K562 (cell line): ENCODE results near the gene MALRD1. TPM values are rescaled to one million over a fixed set of nuclear protein-coding genes. Genes with fewer than 3 reads are reported as not detected.

Experiments used
- ATAC-seq: fragments of 200-7000 bp; cut with Tn5 transposase; 3 replicates; pipeline ENCODE4 v1.9.1; 2020; ENCODE audit warnings: moderate library complexity
- BruUV-seq: library from RNA; stranded (reverse); fragments of 400-500 nt; replicated peaks from 2 replicates; lab custom pipeline; 2021; lab: Mats Ljungman, UMichigan
- CTCF ChIA-PET: fragments of 300-600 bp; formaldehyde crosslinking; extraction: SDS; loops from one replicate; lab custom pipeline; 2021; ENCODE audit warnings: low intra/inter-chr PET ratio; lab: Yijun Ruan, JAX
- POLR2A ChIA-PET: fragments of 300-600, 350-650 bp; sonication (Branson Sonifier 250); formaldehyde crosslinking; extraction: SDS; loops from one replicate; lab custom pipeline; 2021; ENCODE audit warnings: antibody characterized with exemption, inconsistent platforms; lab: Yijun Ruan, JAX
- DNase-seq, 4 experiments: peaks; one replicate each; pipeline versions ENCODE4 v3.0.0 to v3.0.0-alpha.2; 2011 to 2018; ENCODE audit warnings: low spot score in 3 of 4, mixed read lengths in 3 of 4; ENCODE audit errors: extremely low read depth in 1 of 4
- FAIRE-seq: peaks from 2 replicates; lab custom pipeline; 2011; peaks lifted over from hg19 to GRCh38; lab: Jason Lieb, UNC
- H2AFZ ChIP-seq: 2 replicates; pipeline ENCODE4 v1.6.0; 2011; ENCODE audit warnings: low read depth, low read length, control low read depth, inconsistent platforms
- H3K27ac ChIP-seq: fragments of 200-600 bp; 3 replicates; pipeline ENCODE4 v1.8.0; 2011; ENCODE audit warnings: low read depth, mild to moderate bottlenecking, control low read depth, inconsistent platforms, low read length, moderate library complexity, mixed read lengths; ENCODE audit errors: extremely low read depth
- H3K27me3 ChIP-seq, 2 experiments: fragments of 300-600 bp in 1 of 2; 2 replicates in 1 of 2; 3 replicates in 1 of 2; pipeline versions ENCODE4 v1.6.0 to v1.8.0; 2011; ENCODE audit warnings: inconsistent platforms in 2 of 2, low read length in 2 of 2, mild to moderate bottlenecking in 1 of 2, mixed read lengths in 1 of 2, moderate library complexity in 1 of 2; ENCODE audit not compliant: control insufficient read depth in 2 of 2, insufficient read depth in 2 of 2
- H3K36me3 ChIP-seq: fragments of 300-600 bp; 3 replicates; pipeline ENCODE4 v1.8.0; 2011; ENCODE audit warnings: mild to moderate bottlenecking, low read length, inconsistent platforms; ENCODE audit not compliant: control insufficient read depth, insufficient read depth
- H3K4me1 ChIP-seq, 2 experiments: fragments of 200-600 bp in 1 of 2; replicated peaks in 1 of 2; 2 replicates in 1 of 2; 3 replicates in 1 of 2; pipeline versions ENCODE4 v1.5.1 to v1.8.0; 2011; ENCODE audit warnings: inconsistent platforms in 2 of 2, low read length in 2 of 2, mild to moderate bottlenecking in 1 of 2, mixed read lengths in 1 of 2, moderate library complexity in 1 of 2; ENCODE audit not compliant: control insufficient read depth in 2 of 2, insufficient read depth in 2 of 2
- H3K4me2 ChIP-seq: 2 replicates; pipeline ENCODE4 v1.6.1; 2011; ENCODE audit warnings: low read length, control low read depth, inconsistent platforms, mixed read lengths; ENCODE audit not compliant: insufficient read depth
- H3K4me3 ChIP-seq: fragments of 200-600 bp; sonication (generic), shearing (Covaris generic); 2 replicates; pipeline ENCODE4 v1.5.1; 2016; ENCODE audit warnings: control low read depth, inconsistent platforms
- H3K79me2 ChIP-seq: fragments of 200-600 bp; 3 replicates; pipeline ENCODE4 v1.8.0; 2011; ENCODE audit warnings: low read length, inconsistent platforms; ENCODE audit not compliant: control insufficient read depth, insufficient read depth
- H3K9ac ChIP-seq, 2 experiments: 2 replicates each; pipeline versions ENCODE4 v1.6.0 to v1.6.1; 2011; ENCODE audit warnings: low read depth in 2 of 2, low read length in 2 of 2, control low read depth in 1 of 2, inconsistent platforms in 1 of 2, mild to moderate bottlenecking in 1 of 2, mixed read lengths in 1 of 2; ENCODE audit not compliant: insufficient read depth in 1 of 2
- H3K9me1 ChIP-seq: one replicate; pipeline ENCODE4 v1.6.0; 2011; ENCODE audit warnings: inconsistent platforms, mild to moderate bottlenecking, low read length, moderate library complexity; ENCODE audit not compliant: control insufficient read depth, insufficient read depth
- H3K9me3 ChIP-seq: replicated peaks from 2 replicates; pipeline ENCODE4 v1.5.1; 2011; ENCODE audit warnings: low read depth, low read length, inconsistent platforms; ENCODE audit not compliant: control insufficient read depth, insufficient read depth
- H4K20me1 ChIP-seq: replicated peaks from 2 replicates; pipeline ENCODE4 v1.6.1; 2011; ENCODE audit warnings: low read length, inconsistent platforms, mixed read lengths; ENCODE audit not compliant: control insufficient read depth, insufficient read depth
- CBFA2T3 ChIP-seq: fragments of 450-650 bp; IDR thresholded peaks from 2 replicates; pipeline ENCODE4 v1.6.1; 2017
- PML ChIP-seq: IDR thresholded peaks from 2 replicates; pipeline ENCODE4 v1.6.1; 2012; ENCODE audit warnings: low read length, inconsistent platforms
- RBM17 ChIP-seq: fragments of 200-400 bp; formaldehyde crosslinking; IDR thresholded peaks from 2 replicates; pipeline ENCODE4 v1.6.1; 2017; ENCODE audit warnings: low read depth, mild to moderate bottlenecking, low read length, borderline replicate concordance
- ZNF224 ChIP-seq: sonication (generic); formaldehyde crosslinking; IDR thresholded peaks from 2 replicates; pipeline ENCODE4 v1.8.0; 2022; ENCODE audit warnings: mild to moderate bottlenecking, missing genetic modification reagents
- ZNF263 ChIP-seq: sonication (generic); formaldehyde crosslinking; IDR thresholded peaks from 2 replicates; pipeline ENCODE4 v1.8.0; 2022; ENCODE audit warnings: mild to moderate bottlenecking, missing genetic modification reagents, borderline replicate concordance
- ZNF79 ChIP-seq: fragments of 250-450 bp; sonication (Bioruptor Pico); IDR thresholded peaks from 2 replicates; pipeline ENCODE4 v1.4.0; 2020; ENCODE audit warnings: low read depth, mild to moderate bottlenecking, moderate library complexity
- ZNF830 ChIP-seq: fragments of 250-450 bp; sonication (Bioruptor Pico); IDR thresholded peaks from 2 replicates; pipeline ENCODE4 v1.5.0; 2021; ENCODE audit warnings: mild to moderate bottlenecking
- WGBS: fragments of 100-300 bp; shearing (Covaris generic); methylation state at CpG from one replicate; pipeline ENCODE4 v1.1.6; 2016; ENCODE audit warnings: low coverage, mixed read lengths; ENCODE audit not compliant: insufficient coverage; ENCODE audit errors: missing lambda C conversion rate; 5-methylcytosine and 5-hydroxymethylcytosine counted together
- in situ Hi-C: fragments of 300-500 bp; cut with MboI; formaldehyde crosslinking; loops from 4 replicates; pipeline ENCODE4 v1.15.0; 2018; ENCODE audit warnings: inconsistent platforms, mixed read lengths
- intact Hi-C: fragments of 100-400 bp; cut with micrococcal nuclease; formaldehyde crosslinking; loops from 2 replicates; pipeline ENCODE4 v1.14.2; 2022
- polyA plus RNA-seq, 8 experiments: library from polyadenylated mRNA; depleted of rRNA in 4 of 8; stranded (reverse) in 5 of 8; unstranded in 3 of 8; fragments of >200 nt; fragmentation: Nextera tagmentation in 2 of 8; fragmentation: Illumina TruSeq in 1 of 8; extraction: Ambion mirVana in 2 of 8; extraction: Trizol in 1 of 8; gene quantifications; 2 replicates each; pipeline versions ENCODE4 v1.2.1 to v1.2.3, GENCODE V29; 2011 to 2014; ENCODE audit warnings: inconsistent platforms in 1 of 8, missing spikeins in 1 of 8
- total RNA-seq, 7 experiments: library from RNA; depleted of rRNA in 6 of 7; stranded (reverse); fragments of >200 nt in 6 of 7; fragmentation: Illumina TruSeq in 2 of 7; extraction: Trizol in 2 of 7; gene quantifications; 2 replicates each; pipeline versions ENCODE4 v1.2.1 to v1.2.3, GENCODE V29; 2011 to 2021; ENCODE audit warnings: low replicate concordance in 1 of 7
- TF ChIP-seq, protein P1 (sequence below): fragments of 450-650 bp; IDR thresholded peaks from one replicate; pipeline ENCODE4 v1.6.1; 2018; ENCODE audit warnings: mild to moderate bottlenecking, moderate library complexity; ENCODE audit not compliant: partially characterized antibody
- TF ChIP-seq, protein P2 (sequence below): sonication (generic); formaldehyde crosslinking; IDR thresholded peaks from 2 replicates; pipeline ENCODE4 v1.5.0; 2020; ENCODE audit warnings: missing genetic modification reagents
- TF ChIP-seq, protein P3 (sequence below): fragments of 450-650 bp; formaldehyde crosslinking; IDR thresholded peaks from 2 replicates; pipeline ENCODE4 v1.4.0; 2022; ENCODE audit warnings: missing genetic modification characterization

The MALRD1 gene
- total and polyA plus RNA-seq, 9 of the 15 experiments (the other 6 are each of a cell fraction or from before 2014, with no cell fraction given), result not detected

DNA sequence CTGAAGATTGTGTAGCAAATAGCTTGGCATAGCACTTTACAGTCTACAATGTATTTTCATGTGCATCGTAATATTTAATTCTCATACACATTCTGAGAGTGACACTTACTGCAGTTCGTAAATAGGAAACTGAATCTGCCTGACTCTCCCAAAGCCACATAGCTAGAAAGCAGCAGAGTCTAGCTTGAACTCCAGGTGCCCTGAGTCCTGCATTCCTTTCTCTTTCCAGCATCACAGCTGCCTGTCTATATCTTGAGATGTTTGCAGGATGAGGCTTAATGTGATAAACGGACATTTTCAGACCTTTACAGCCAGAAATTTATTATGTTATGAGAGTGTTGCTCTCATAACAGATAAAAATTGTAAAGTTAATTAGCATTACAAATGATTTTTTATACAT, 634.8 kb downstream of the MALRD1 start:
- ChIA-PET POLR2A (no interaction called here), CTCF (no interaction called here)
- H3K9me1 ChIP-seq, result no peaks in the 10 kb centered on the region
- no peak for FAIRE-seq
- in situ Hi-C loops (no loop called here), intact Hi-C loops (no loop called here)
- 0% methylated on average over 3 of the region's 3 CpGs for WGBS
- no peak overlapping the region for H3K4me2 ChIP-seq
- H3K36me3 ChIP-seq, result no peaks in the 10 kb centered on the region
- no peak overlapping the region for H2AFZ ChIP-seq
- no peaks in the 10 kb centered on the region for H3K27me3 ChIP-seq
- ATAC-seq, result no peak
- DNase-seq, result no peak
- H3K4me1 ChIP-seq, result no peaks in the 10 kb centered on the region
- H3K27ac ChIP-seq, result no peak overlapping the region
- no peaks in the 10 kb centered on the region for H3K79me2 ChIP-seq
- H3K9ac ChIP-seq, result no peak overlapping the region
- no peak overlapping the region for H3K4me3 ChIP-seq
- no peaks in the 10 kb centered on the region for H4K20me1 ChIP-seq
- no TSS peak for BruUV-seq
- no peak for TF ChIP-seq ZNF263
- TF ChIP-seq PML, result no peak
- TF ChIP-seq RBM17, result no peak
- TF ChIP-seq CBFA2T3, result no peak
- TF ChIP-seq, protein P1, sequence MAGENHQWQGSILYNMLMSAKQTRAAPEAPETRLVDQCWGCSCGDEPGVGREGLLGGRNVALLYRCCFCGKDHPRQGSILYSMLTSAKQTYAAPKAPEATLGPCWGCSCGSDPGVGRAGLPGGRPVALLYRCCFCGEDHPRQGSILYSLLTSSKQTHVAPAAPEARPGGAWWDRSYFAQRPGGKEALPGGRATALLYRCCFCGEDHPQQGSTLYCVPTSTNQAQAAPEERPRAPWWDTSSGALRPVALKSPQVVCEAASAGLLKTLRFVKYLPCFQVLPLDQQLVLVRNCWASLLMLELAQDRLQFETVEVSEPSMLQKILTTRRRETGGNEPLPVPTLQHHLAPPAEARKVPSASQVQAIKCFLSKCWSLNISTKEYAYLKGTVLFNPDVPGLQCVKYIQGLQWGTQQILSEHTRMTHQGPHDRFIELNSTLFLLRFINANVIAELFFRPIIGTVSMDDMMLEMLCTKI, result no peak
- no peak for TF ChIP-seq ZNF830 (CRISPR knock-in tag)
- TF ChIP-seq, protein P2, sequence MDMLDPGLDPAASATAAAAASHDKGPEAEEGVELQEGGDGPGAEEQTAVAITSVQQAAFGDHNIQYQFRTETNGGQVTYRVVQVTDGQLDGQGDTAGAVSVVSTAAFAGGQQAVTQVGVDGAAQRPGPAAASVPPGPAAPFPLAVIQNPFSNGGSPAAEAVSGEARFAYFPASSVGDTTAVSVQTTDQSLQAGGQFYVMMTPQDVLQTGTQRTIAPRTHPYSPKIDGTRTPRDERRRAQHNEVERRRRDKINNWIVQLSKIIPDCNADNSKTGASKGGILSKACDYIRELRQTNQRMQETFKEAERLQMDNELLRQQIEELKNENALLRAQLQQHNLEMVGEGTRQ (CRISPR knock-in tag), result no peak
- TF ChIP-seq, protein P3, sequence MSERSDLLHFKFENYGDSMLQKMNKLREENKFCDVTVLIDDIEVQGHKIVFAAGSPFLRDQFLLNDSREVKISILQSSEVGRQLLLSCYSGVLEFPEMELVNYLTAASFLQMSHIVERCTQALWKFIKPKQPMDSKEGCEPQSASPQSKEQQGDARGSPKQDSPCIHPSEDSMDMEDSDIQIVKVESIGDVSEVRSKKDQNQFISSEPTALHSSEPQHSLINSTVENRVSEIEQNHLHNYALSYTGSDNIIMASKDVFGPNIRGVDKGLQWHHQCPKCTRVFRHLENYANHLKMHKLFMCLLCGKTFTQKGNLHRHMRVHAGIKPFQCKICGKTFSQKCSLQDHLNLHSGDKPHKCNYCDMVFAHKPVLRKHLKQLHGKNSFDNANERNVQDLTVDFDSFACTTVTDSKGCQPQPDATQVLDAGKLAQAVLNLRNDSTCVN (CRISPR knock-in tag), result no peak
- no peak for TF ChIP-seq ZNF224 (CRISPR knock-in tag)
- no peak for TF ChIP-seq ZNF79 (CRISPR knock-in tag)
- TF ChIP-seq, all 486 proteins: peak for 0
- no peaks in the 10 kb centered on the region for H3K9me3 ChIP-seq
